Ovary (tissue), 9 donors: ENCODE results near the gene BAIAP2L1. TPM values are rescaled to one million over a fixed set of nuclear protein-coding genes. Genes with fewer than 3 reads are reported as not detected.

Experiments
- DNase-seq, 5 donors: peaks; one replicate each; pipeline ENCODE4 v3.0.0-alpha.2; 2019 to 2020
- H3K27ac ChIP-seq, 2 donors: fragments of 200-600 bp; one replicate each; pipeline versions ENCODE4 v1.5.1 to v1.8.0; 2019 to 2022
- H3K27me3 ChIP-seq: fragments of 200-600 bp; one replicate; pipeline ENCODE4 v1.8.0; 2022
- H3K36me3 ChIP-seq: fragments of 200-600 bp; sonication (generic); one replicate; pipeline ENCODE4 v1.5.1; 2019
- H3K4me1 ChIP-seq: one replicate; pipeline ENCODE4 v1.8.1; 2013; ENCODE audit warnings: mild to moderate bottlenecking, moderate library complexity; ENCODE audit not compliant: insufficient read depth
- H3K4me3 ChIP-seq: fragments of 200-600 bp; sonication (generic); one replicate; pipeline ENCODE4 v1.5.1; 2017
- H3K9me3 ChIP-seq, 2 donors: fragments of 200-600 bp in 1 of 2; sonication (generic) in 1 of 2; one replicate each; pipeline versions ENCODE4 v1.5.1 to v1.8.1; 2013 to 2019; ENCODE audit warnings: mild to moderate bottlenecking in 1 of 2, moderate library complexity in 1 of 2
- CTCF ChIP-seq, 3 donors: fragments of 450-650 bp in 2 of 3; fragments of 200-600 bp in 1 of 3; IDR thresholded peaks; one replicate each; pipeline versions ENCODE4 v1.5.1 to v1.8.0; 2016 to 2022; ENCODE audit warnings: antibody characterized with exemption in 3 of 3, mild to moderate bottlenecking in 1 of 3
- EP300 ChIP-seq: sonication (generic); formaldehyde crosslinking; IDR thresholded peaks from one replicate; pipeline ENCODE4 v1.6.1; 2017; ENCODE audit warnings: antibody characterized with exemption
- POLR2A ChIP-seq: fragments of 450-650 bp; IDR thresholded peaks from one replicate; pipeline ENCODE4 v1.6.1; 2017; ENCODE audit warnings: antibody characterized with exemption, mild to moderate bottlenecking, moderate library complexity
- WGBS, 3 donors: extraction: QIAGEN DNeasy Blood & Tissue Kit in 1 of 3; methylation state at CpG; one replicate each; pipeline versions ENCODE4 v1.1.5 to v1.1.7; 2013 to 2017; 5-methylcytosine and 5-hydroxymethylcytosine counted together
- intact Hi-C, 4 donors: fragments of 100-400 bp; cut with DNase I; formaldehyde crosslinking; loops; one replicate each; pipeline versions ENCODE4 v1.11.0 to v1.15.1; 2022 to 2023
- polyA plus RNA-seq, 2 donors: library from polyadenylated mRNA; stranded (reverse); fragments of 200-250 nt in 1 of 2; fragments of 350-450 nt in 1 of 2; fragmentation: Illumina TruSeq in 1 of 2; extraction: RNeasy Lipid Tissue Mini Kit (QIAGEN cat#74804) in 1 of 2; gene quantifications; one replicate each; pipeline ENCODE4 v1.2.3, GENCODE V29; 2013 to 2014
- total RNA-seq, 7 donors: library from RNA; depleted of rRNA in 2 of 7; stranded (reverse); fragments of >200 nt in 2 of 7; fragmentation: NEBNext Ultra II Directional in 3 of 7; extraction: Animal tissue kit (Norgen Biotek cat#: 25700) in 3 of 7; gene quantifications; one replicate each; pipeline versions ENCODE4 v1.1.0 to v1.2.4, GENCODE V29; 2016 to 2023
- donor health status: DM: no; HTN: no; CAD: no; lungs with moderate emphysema.
- donor health status: DM: no; HTN: no; CAD: no.
- donor health status: Bipolar disorder and iron deficiency.
- donor health status: DM: yes; HTN: yes; CAD: no.
- donor health status: DM: no; HTN: no; CAD: no.
- donor health status: DM: yes; HTN: yes; CAD: no.

BAIAP2L1 gene
- total and polyA plus RNA-seq, 9 donors: 0.73 to 7.9 (median 1.9) TPM

- Histone ChIP-seq H3K27me3 (no peaks in the 10 kb centered on the region), H3K9me3 (no peaks in the 10 kb centered on the region), H3K36me3 (no peaks in the 10 kb centered on the region), H3K4me1 (no peaks in the 10 kb centered on the region), H3K4me3 (no peak overlapping the region), H3K27ac (no peak overlapping the region)
- WGBS, 3 donors: 83 to 86% (median 85%) methylated on average over 15 of the region's 15 CpGs
- TF ChIP-seq EP300: no peak
- TF ChIP-seq CTCF (IDR thresholded peaks at IDR 0.05): no peak
- TF ChIP-seq POLR2A: no peak
- intact Hi-C loops: no loop called here
- no peak for DNase-seq
Observed at GRCh38 chr7:98294326-98294725, 106.6 kb downstream of the BAIAP2L1 start.

GRCh38 chr7:98293746-98294145 is 107.1 kb downstream of the BAIAP2L1 start:
- H3K36me3 ChIP-seq: no peaks in the 10 kb centered on the region
- no peaks in the 10 kb centered on the region for H3K27me3 ChIP-seq
- intact Hi-C loops: no loop called here
- TF ChIP-seq CTCF (IDR thresholded peaks at IDR 0.05): no peak
- no peak for TF ChIP-seq EP300
- no peak for TF ChIP-seq POLR2A
- H3K9me3 ChIP-seq: no peaks in the 10 kb centered on the region
- H3K4me3 ChIP-seq: no peak overlapping the region
- no peak overlapping the region for H3K27ac ChIP-seq
- no peaks in the 10 kb centered on the region for H3K4me1 ChIP-seq
- no peak for DNase-seq
- WGBS, 3 donors: 82 to 89% (median 85%) methylated on average over 13 of the region's 13 CpGs

GRCh38 chr7:98293265-98293664 is 107.6 kb downstream of the BAIAP2L1 start:
- no peaks in the 10 kb centered on the region for H3K36me3 ChIP-seq
- no peaks in the 10 kb centered on the region for H3K27me3 ChIP-seq
- WGBS, 3 donors: 77 to 80% (median 80%) methylated on average over 17 of the region's 17 CpGs
- no peaks in the 10 kb centered on the region for H3K9me3 ChIP-seq
- peaks cover under 1% of the 10 kb centered on the region for H3K4me1 ChIP-seq
- no peak for TF ChIP-seq EP300
- no peak for TF ChIP-seq POLR2A
- no peak for TF ChIP-seq CTCF (IDR thresholded peaks at IDR 0.05)
- no peak overlapping the region for H3K4me3 ChIP-seq
- no peak for DNase-seq
- intact Hi-C loops: no loop called here
- H3K27ac ChIP-seq: no peak overlapping the region

GRCh38 chr7:98291717-98292116 is 109.2 kb downstream of the BAIAP2L1 start:
- no peak for DNase-seq
- Histone ChIP-seq H3K27me3 (no peaks in the 10 kb centered on the region), H3K9me3 (no peaks in the 10 kb centered on the region), H3K36me3 (no peaks in the 10 kb centered on the region), H3K4me3 (no peak overlapping the region), H3K27ac (no peak overlapping the region), H3K4me1 (peaks cover 4% of the 10 kb centered on the region)
- 81 to 86% (median 83%) methylated on average over 7 of the region's 7 CpGs for WGBS, 3 donors
- no peak for TF ChIP-seq CTCF (IDR thresholded peaks at IDR 0.05)
- no peak for TF ChIP-seq POLR2A
- TF ChIP-seq EP300: no peak
- intact Hi-C loops: no loop called here
